Activated T-cell treated with anti-CD3 and anti-CD28 coated beads, Interleukin-2, amount 50 U/mL, for 1 hour (primary cell): ENCODE data around the gene ANKRD33.

ENCODE experiments used
- DNase-seq: peaks from one replicate; pipeline ENCODE4 v3.0.0-alpha.2; 2020

The ANKRD33 gene, protein sequence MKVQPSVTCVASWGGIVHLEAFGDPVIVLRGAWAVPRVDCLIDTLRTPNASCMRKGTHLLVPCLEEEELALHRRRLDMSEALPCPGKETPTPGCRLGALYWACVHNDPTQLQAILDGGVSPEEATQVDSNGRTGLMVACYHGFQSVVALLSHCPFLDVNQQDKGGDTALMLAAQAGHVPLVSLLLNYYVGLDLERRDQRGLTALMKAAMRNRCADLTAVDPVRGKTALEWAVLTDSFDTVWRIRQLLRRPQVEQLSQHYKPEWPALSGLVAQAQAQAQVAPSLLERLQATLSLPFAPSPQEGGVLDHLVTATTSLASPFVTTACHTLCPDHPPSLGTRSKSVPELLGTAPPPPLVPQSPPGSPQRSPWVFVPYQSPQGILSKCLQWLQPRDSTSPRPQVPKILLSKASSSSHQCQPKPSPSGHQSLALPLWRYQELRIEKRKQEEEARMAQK

DNA sequence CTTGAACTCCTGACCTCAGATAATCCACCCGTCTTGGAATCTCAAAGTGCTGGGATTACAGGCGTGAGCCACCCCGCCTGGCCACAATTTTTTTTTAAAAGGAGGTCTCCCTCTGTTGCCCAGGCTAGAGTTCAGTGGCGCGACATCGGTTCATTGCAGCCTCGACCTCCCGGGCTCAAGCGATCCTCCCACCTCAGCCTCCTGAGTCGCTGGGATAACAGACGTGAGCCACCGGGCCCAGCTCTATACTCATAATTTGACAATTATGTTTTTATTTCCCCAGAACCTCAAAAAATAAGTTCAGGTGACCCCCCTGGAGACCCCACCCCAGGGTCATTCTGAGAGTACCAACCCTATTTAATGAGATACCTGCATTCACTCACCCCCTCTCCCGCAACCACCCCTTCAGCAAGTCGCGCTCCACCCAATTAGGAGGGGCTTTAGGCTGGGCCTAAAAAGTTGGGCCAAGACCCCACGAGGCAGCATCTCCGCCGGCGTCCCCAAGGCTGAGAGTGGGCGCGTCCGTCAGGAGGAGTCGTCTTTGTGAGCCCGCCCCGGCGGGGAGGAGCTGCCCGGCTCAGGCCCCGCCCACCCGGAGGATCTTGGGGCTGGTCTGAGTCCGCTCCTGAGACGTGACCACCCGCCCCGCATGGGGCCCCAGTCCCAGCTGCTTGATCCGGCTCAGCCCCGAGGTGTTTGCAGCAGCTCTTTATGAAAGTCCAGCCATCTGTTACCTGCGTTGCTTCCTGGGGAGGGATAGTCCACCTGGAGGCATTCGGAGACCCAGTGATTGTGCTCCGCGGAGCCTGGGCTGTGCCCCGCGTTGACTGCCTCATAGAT is at the start of gene ANKRD33:
ANKRD33 (plus strand) TSS at position 628 of the 840 bp plus-strand sequence; CDS start at position 712, 84 bp downstream.
- no peak for DNase-seq

DNA sequence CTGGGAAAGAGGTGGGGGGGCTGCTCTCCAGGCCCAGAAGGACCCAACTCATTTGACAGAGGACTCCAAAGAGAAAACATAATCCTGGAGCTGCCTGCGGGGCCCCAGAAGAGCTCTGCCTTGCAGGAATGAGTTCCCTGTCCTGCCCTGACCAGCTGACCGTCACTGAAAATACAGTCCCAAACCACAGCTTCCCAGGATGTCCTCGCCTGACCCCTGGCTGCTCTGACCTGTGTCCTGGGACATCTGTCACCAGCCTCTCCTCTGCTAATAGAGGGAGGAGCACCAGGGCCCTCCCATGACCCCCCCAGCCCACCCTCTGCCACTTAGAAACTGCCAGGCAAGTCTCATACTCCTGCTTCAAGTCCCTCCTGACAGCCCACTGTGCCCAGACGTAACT is 49.1 kb upstream of the ANKRD33 start:
- no peak for DNase-seq

DNA sequence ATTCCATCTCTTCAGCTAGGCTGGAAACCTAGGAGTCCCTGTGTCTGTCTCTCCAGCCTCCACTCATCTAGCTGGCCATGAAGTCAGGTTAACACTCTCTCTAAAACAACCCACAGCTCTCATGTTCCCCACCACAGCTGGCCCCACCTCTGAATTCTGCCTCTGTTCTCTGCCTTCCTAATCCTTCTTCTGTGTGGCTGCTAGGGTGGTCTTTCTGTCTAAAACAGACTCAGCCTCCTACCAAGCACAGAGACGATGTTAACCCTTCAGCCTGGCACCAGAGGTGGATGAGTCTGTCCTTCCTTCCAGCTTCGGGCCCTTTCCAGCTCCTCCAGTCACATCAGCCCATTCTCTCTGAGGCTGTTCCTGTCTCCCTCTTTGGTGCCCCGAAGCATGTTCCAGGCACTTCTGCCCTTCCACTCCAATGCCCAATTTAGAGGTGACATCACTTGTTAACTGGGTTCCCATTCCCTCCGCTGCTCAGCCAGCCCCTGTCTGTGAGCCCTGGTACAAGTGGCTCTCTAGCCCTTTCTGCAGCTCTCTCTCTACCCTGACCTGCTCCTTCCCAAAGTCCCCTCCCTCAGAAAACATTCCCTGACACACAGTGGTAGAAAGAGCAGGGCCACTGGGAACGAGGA is 48.5 kb upstream of the ANKRD33 start:
- no peak for DNase-seq

DNA sequence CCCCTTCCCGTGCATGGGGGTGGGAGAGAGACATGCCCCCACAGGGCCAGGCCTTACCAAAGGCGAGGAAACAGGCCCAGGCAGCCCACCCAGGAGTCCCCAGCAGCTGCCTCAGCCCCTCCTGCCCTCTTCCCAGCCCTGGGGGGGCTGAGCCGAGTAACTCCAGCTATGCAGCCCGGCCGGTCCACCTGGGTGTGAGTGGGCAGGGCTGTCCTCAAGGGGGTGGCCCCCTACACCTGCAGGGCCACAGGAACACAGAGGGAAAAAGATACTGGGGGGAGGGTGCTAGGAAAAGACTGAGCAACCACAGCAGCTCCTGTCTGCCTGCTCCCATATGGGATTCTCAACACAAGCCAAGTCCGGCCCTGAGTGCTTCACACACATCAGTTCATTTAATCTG is 46.9 kb upstream of the ANKRD33 start:
- no peak for DNase-seq

DNA sequence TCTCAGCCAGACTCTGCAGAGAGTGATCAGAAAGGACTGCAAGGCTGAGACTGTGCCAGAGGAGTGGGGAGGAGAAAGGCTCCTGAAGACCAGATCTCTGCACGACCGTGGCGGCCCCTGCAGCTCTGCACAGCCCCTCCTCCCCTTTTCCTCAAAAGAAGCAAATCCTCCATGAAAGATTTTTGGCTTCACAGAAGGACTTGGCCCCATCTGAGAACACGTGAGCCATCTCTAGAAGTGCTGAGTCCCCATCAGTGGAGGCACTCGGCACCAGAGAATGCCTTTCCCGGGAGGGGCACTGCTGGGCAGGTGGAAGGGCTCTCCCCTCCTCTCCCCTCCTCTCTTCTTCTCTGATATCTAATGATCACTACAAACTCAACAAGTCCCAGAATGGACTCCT is 46.2 kb upstream of the ANKRD33 start:
- DNase-seq = no peak

DNA sequence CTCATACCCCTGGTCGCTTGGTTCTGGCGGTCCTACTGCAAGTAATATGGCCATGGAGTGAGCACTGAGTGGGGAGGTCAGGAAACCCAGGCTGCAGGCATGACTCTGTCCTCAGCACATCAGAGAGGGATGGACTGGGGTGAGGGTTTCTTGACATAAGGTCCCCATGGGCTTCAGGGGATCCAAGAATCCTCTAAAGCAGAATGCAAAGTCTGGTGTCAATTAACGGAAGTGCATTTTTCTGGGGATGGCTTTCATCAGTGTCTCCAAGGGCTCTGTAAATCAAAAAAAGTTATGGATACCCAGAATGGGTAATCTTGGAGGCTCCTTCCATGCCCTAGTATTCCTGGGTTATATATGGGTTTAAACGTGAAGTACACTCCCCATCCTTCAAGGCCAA is 43.0 kb upstream of the ANKRD33 start:
- no peak for DNase-seq

DNA sequence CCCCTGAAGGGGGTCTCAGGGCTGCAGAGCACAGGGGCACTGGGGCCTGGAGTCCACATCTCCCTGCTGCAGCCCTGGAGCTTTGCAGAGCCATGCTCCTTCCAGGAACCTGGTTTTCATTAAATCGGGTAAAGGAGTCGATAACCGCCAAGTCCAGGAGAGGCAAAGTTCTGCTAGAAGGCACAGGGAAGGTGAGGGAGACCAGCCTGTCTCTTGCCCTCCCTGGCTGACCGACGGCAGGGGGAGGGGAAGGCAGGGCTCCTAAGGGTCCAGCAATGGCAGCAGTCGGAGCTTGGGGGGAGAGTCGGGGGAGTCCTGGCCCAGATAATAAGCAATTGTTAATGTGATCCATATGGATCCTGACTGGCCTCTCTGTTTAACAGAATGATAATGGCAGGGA is 42.4 kb upstream of the ANKRD33 start:
- no peak for DNase-seq

DNA sequence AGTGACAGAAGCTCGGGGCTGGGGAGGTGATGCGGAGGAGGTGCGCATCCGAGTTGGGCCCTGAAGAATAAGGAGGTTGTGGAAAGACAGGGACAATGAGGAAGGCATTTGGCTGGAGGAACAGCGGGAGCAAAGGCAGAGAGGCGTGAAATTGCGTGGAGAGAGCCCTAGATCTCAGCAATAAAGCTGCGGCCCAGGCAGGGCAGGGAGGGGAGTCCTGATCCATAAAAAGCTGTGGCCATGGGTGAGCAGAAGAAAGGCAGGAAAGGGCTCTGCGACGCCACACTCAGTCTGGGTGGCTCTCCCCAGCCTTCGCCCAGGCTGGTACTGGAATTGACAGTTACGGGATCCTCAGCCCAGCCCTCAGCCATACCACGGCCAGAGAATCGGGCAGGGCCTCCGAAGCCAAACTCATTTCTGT is 41.6 kb upstream of the ANKRD33 start:
- DNase-seq = no peak

DNA sequence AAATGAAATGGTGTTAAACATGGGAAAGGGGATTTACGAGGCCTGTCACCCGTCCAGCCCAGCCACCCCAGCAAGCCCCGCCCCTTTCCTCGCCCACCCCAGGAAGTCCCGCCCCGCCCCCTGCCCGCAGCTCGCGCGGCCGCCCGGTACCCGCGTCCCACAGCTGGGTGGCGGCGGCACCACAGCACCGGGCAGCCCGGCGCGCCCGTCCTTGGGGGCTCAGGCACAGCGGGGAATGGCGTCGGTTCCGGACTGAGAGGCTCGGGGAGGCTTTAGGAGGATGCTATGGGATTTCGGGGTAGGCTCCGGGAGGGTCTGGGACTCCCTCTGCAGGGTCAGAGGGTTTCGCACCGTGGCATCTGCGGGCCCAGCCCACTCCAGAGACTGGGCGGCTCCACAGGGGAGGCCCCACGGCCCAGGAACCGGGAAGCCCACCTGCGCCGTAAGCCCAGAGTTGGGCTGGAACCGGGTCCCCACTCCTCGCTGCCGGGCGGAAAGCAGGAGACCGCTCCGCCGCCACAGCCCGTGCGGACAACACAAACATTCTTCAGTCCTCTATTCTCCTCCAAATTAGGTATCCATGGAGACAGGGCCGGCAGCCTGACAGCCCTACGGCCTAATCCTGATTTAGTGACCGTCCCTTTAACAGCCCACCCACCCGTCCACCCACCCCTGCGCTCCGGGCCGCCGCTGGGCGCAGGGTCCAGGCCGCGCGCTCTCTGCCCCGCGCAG is 40.8 kb upstream of the ANKRD33 start:
- peak; percentile 47 for DNase-seq

DNA sequence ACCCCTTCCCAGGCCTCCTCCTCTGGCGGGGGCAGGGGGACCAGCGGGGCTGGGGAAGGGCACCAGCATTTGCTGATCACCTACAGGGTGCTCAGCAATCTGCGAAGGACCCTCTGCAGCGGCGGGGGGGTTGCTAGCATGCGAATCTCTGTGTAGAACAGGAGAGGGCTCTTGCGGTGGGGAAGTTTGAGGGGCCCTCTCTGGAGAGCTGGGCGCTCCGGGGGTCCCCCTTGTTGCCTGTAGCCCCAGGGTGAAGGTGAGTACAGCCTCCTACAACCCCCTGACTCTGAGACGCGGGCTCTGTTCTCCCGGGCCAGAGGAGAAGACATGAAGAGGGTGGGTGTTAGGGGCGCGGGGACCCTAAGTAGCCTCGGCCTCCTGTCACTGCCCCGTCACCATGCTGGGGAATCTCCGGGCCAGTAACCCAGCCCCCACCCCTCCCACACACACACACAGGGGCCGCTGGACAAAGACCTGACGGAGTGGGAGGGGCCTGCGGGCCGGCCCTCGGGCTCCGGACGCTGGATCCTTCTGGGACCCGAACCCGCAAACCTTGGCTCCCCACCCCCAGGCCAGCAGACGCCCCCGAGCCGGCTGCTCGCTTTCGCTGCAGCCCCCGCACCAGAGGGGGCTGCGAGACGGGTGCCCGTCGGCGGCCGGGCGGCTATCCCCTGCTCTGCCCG is 40.1 kb upstream of the ANKRD33 start:
- DNase-seq = peak; percentile 35

DNA sequence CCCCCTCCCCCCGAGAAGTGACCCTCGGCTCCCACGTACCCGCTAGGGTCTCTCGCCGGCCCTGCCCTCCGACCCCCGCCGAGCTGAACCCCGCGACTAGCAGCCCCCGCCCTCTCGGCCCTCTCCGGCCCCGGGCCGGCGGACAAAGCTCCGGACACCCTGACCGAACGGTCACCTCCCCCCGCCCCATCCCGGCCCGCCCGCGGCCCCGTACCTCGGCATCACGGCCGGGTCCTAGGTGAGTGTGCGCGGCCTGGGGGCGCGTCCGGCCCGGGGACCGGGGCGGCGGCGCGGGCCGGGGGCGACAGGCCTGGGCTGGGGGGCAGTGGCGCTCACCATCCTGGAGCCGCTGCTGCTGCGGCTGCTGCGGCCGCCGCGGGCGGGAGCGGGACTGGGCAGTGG is 39.6 kb upstream of the ANKRD33 start, which contains the start of gene FIGNL2:
FIGNL2 (minus strand) TSS at position 393 of the 402 bp plus-strand sequence. CDS start 26,305 bp downstream, outside the sequence.
- DNase-seq = no peak

DNA sequence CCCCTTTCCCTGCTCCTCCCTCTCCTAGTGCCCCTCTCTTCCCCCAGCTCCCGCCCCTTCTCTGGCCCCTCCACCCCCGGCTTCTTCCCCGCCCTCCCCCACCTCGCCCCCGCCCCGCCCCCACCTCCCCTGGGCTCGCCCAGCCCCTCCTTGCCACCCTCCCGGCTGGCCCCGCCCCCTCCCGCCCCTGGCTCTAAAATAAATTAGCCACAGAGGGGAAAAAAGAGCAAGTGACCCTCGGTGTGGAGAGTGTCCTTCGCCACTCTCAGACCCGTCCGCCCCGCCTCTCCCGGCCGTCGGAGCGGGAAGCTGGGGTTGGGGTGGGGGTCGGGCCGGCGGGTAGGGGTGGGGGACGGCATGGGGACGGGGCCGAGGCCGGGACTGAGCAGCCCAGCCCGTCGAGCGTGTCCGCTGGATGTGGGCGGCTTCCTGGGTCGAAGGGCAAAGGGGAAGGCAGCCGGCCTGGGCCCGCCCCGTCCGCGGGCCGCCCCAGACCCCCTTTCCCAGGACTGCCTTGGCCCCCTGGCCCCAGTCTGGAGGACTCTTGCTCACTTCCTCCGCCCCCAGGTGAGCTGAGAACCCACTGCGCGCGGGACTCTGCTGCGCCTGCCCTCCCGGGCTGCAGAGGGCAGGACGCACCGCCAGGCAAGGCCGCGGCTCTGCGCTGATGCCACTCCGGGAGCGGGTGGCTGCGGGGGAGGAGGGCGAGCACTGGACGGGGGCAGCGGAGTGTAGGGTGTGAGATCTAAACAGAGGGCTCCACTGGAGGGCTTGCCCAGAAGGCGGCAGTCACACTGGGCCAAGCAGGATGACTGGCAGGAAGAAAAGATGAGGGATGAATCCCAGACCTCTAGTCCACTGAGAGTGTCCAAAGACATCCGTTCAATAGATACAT is 38.8 kb upstream of the ANKRD33 start:
- DNase-seq = no peak

DNA sequence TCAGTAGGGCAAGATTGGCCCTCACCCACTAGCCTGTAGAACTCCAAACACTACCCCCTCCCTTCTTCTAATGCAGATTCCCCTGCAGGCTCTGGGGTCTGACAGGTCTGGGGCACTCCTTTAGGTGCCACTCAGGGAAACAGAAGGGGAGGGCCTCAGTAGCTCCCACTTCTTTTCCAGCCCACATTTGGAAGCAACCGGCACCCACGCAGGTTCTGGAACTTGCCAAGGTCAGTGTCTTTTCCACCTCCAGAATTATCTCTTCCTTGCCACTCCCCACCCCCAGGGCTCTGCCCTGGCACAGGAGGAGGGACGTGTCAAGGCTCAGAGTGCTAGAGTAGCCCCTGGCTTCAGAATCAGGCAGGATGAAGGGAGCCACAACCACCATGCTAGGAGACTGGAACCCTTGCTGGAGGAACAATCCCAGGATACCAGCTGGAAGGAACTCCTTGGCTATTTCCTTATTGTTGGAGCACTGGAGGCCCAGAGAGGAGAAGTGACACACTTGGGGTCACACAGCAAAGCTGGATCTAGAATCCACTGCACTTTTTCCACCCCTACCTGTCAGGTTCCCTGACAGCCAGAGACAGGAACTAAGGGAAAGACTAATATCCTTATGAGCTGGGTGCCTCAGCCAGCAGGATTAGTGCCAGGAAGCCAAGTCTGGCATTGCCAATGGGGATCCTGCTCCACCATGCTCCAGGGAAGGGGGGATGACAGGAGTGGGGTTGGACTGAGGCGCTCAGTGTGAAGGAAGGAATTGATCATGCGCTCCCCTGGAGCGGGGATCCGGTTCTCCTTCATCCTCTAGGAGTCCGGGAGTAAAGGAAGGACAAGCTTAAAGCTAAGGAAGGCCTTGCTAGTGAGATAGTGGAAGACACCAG is 37.6 kb upstream of the ANKRD33 start:
- DNase-seq = no peak

DNA sequence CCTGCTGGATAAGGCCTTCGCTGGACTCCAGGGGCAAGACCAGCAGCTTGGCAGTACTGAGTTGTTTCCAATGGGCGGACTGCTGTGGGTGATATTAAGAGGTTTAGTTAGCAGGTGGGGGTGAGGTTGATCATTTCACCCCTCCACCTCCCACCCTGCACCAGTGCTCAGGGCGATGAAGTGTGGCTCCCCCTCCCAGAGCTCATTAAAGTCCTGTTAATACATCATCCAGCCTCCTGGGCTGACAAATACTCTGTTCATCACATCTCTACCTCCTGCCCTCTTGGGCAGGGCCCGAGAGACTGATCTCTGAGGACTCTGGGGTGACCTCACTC is 37.0 kb upstream of the ANKRD33 start:
- no peak for DNase-seq

DNA sequence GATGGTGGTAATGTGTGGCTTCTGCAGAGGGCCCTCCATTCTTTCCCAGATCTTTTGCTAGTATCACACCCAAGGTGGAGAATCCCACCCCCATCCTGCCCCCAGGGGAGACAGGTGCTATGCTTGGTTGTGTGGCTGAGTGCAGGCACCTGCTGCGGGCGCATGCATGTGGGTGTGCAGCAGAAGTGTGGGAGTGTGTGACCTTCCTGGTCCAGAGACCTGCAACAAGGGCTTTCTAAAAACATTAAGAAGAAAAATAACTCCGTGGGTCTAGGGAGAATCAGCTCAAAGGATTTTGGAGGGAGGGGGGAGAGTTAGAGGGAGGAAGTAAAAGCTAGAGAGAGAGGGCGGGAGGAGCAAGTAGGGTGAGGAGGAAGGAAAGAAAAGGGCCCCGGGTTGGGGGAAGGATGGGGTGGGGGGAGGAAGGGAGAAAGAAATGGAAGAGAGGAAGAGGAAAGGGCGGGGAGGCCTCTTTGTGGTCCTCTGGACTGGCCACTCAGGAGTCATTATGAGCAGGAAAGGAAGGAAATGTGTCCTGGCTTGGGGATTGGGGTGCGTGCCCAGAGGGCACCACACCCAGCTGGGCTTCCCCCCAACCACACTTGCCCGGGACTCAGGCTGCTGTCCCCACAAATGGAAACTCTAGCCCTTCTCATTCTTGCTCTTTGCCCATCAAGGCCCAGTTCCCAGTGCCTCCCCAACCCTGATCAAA is 36.3 kb upstream of the ANKRD33 start:
- DNase-seq = no peak

DNA sequence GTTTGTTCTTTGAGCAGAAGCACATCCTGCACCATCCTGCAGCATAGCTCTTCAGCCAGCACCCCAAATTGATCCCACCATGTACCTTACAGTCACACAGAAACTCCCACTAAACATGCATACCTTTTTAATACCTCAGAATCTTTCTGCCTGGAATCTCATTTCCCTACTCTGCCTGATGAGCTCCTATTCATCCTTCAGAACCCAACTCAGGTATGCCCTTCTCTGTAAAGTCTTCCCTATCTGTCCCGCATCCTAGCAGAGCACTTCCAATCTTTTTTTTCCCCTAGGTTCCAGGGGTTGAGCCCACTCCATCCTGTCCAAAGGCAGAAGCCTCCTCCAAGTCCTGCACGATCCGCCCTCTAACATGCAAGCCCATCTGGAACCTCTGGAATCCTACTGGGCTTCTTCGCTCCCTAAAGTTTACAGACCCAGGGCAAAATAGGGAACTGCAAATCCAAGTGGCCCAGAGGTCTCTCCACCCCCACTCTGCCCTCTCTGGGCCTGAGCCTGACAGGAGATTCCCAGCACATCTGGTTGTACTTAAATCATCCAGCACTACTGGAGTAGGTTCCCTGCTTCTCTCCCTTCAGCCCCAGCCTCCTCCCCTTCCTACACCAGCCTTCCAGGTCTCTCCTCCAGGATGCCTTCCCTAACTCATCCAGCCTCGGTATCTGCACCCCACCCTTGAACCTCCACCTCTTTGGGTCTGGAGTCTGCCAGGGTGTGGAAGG is 35.3 kb upstream of the ANKRD33 start:
- no peak for DNase-seq

DNA sequence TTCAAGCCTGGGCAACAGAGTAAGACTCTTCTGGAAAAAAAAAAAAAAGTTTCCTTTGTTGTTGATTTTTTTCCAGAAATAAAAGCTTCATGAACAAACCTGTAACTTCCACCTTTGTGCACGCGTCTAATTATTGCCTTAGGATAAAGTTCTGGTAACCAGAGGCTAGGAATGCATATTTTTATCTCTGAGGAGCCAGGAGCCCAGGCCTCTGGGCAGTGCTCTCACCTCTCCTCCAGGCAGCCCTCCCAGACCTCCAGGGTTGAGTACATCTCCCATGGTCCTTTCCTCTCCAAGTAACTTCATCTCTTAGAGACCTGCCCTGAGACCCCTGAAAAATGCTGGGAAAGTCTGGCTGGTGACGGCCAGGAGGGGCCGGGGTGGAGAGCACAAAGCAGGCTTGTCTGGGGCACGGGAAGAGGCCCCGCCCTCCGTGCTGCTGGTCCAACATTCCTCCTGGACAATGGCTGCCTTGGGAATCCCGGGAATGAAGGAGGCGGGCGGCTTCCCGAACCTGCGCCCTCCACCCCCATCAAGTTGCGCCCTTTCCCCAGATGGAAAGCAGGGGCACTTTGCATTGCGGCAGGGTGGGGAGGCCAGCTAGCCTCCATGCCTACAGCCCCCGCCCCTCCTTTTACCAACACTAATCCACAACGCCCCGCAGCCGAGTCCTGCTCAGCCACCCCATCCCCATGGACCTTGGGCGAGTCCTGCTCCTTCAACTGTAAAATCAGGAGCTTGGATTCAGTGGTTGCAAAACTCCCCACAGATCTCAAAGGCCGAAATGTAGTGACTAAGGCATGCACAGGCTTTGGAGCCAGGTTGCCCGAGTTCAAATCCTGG is 32.1 kb upstream of the ANKRD33 start:
- no peak for DNase-seq

DNA sequence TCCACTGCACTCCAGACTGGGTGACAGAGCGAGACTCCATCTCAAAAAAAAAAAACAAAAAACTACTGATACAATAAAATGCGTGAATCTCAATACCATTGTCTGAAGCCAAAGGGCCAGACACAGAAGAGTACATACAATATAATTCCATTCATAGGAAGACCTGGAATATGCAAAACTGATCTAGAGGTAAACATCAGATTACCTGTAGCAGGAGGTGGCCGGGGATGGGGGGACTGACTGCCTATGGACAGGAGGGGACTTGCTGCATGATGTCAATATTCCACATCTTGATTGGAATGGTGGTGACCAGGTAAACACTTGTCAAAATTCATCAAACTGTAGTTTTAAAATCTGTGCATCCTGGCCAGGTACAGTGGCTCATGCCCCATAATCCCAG is 26.9 kb upstream of the ANKRD33 start:
- no peak for DNase-seq
